ENCODE measurements around the gene PODXL2.

Gene PODXL2

GRCh38 chr3:127694467-127695215 is 65.7 kb downstream of the PODXL2 start:
- peak; percentile 72 for TF ChIP-seq CTCF (conservative IDR thresholded peaks at IDR 0.05; ENCODE audit: low read depth, low read length)
- no peak for DNase-seq (ENCODE audit: low read depth)
- no peak overlapping the region for H3K4me3 ChIP-seq (ENCODE audit: low read length)

GRCh38 chr3:127697551-127698240 is 68.7 kb downstream of the PODXL2 start:
- no peak overlapping the region for H3K4me3 ChIP-seq (ENCODE audit: low read length)
- no peak for TF ChIP-seq CTCF (conservative IDR thresholded peaks at IDR 0.05; ENCODE audit: low read depth, low read length)
- no peak for DNase-seq (ENCODE audit: low read depth)

GRCh38 chr3:127698286-127698685 is 69.3 kb downstream of the PODXL2 start:
- TF ChIP-seq CTCF (conservative IDR thresholded peaks at IDR 0.05; ENCODE audit: low read depth, low read length): no peak
- H3K4me3 ChIP-seq (ENCODE audit: low read length): no peak overlapping the region

GRCh38 chr3:127698691-127699415 is 69.9 kb downstream of the PODXL2 start:
- no peak overlapping the region for H3K4me3 ChIP-seq (ENCODE audit: low read length)
- no peak for DNase-seq (ENCODE audit: low read depth)

More at GRCh38 chr3:127698286-127698685, 69.3 kb downstream of the PODXL2 start:
- no peak for DNase-seq (ENCODE audit: low read depth)

GRCh38 chr3:127699416-127700300 is 70.7 kb downstream of the PODXL2 start:
- TF ChIP-seq CTCF (conservative IDR thresholded peaks at IDR 0.05; ENCODE audit: low read depth, low read length): no peak
- no peak overlapping the region for H3K4me3 ChIP-seq (ENCODE audit: low read length)
- no peak for DNase-seq (ENCODE audit: low read depth)

More at GRCh38 chr3:127698691-127699415, 69.9 kb downstream of the PODXL2 start:
- TF ChIP-seq CTCF (conservative IDR thresholded peaks at IDR 0.05; ENCODE audit: low read depth, low read length): no peak

- TF ChIP-seq CTCF (conservative IDR thresholded peaks at IDR 0.05; ENCODE audit: low read depth, low read length): no peak
- no peak overlapping the region for H3K4me3 ChIP-seq (ENCODE audit: low read length)
- no peak for DNase-seq (ENCODE audit: low read depth)
These were observed 71.4 kb downstream of the PODXL2 start for GRCh38 chr3:127700406-127700805.
